Measurements from ENCODE around the gene COBLL1.

DNA sequence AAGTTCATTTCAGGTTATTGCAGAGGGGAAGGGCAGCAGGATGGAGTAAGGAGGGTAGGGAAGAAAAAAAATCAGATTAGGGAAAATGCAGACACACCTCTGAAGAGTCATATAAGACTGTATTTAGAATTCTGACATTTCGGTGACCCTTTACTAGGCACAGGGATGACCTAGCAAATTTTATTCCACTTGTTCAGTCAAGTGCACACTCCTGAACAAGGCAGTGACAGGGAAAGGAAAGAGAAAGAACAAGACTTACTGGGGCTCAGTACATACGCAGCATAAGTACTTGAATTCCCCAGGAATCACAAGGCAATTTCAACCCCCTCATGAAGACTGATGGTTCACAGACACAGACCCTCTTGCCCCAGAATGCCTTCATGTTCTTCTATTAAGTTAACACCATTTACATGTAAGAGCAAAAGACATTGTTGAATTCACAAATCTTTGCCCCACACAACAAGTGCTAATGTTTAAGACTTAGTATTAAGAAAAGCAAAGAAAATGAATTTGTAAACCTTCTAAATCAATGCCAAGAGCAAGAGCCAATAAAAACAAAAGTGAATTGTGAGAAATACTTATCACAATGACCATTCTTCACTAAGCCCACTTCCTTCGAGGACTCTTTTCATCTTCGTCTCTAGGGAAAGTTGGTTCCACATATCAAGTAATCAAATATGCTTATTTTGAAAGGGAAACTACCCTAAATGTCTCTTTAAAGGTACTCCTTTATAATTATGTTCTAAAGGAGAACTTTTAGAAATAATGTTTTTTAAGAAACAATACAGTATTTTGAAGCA lies 47.0 kb downstream of the COBLL1 start:
- TF ChIP-seq POLR2A (IDR thresholded peaks at IDR 0.05): no peak
- TF ChIP-seq, protein P1, sequence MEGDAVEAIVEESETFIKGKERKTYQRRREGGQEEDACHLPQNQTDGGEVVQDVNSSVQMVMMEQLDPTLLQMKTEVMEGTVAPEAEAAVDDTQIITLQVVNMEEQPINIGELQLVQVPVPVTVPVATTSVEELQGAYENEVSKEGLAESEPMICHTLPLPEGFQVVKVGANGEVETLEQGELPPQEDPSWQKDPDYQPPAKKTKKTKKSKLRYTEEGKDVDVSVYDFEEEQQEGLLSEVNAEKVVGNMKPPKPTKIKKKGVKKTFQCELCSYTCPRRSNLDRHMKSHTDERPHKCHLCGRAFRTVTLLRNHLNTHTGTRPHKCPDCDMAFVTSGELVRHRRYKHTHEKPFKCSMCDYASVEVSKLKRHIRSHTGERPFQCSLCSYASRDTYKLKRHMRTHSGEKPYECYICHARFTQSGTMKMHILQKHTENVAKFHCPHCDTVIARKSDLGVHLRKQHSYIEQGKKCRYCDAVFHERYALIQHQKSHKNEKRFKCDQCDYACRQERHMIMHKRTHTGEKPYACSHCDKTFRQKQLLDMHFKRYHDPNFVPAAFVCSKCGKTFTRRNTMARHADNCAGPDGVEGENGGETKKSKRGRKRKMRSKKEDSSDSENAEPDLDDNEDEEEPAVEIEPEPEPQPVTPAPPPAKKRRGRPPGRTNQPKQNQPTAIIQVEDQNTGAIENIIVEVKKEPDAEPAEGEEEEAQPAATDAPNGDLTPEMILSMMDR (IDR thresholded peaks at IDR 0.05): no peak
- no peak for TF ChIP-seq EP300 (IDR thresholded peaks at IDR 0.05)
